ENCODE data around the gene WDR47. TPM values are rescaled to one million over a fixed set of nuclear protein-coding genes. Genes with fewer than 3 reads are reported as not detected.
"Not testable (repeated sequence)": the region's sequence is repeated elsewhere in the genome, so short reads cannot be mapped to it uniquely, and the experiment has no call there.

The WDR47 gene
- total and polyA plus RNA-seq, 7 donors = 5.7 to 19.6 (median 14.2) TPM

- TF ChIP-seq, protein P1, sequence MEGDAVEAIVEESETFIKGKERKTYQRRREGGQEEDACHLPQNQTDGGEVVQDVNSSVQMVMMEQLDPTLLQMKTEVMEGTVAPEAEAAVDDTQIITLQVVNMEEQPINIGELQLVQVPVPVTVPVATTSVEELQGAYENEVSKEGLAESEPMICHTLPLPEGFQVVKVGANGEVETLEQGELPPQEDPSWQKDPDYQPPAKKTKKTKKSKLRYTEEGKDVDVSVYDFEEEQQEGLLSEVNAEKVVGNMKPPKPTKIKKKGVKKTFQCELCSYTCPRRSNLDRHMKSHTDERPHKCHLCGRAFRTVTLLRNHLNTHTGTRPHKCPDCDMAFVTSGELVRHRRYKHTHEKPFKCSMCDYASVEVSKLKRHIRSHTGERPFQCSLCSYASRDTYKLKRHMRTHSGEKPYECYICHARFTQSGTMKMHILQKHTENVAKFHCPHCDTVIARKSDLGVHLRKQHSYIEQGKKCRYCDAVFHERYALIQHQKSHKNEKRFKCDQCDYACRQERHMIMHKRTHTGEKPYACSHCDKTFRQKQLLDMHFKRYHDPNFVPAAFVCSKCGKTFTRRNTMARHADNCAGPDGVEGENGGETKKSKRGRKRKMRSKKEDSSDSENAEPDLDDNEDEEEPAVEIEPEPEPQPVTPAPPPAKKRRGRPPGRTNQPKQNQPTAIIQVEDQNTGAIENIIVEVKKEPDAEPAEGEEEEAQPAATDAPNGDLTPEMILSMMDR (IDR thresholded peaks at IDR 0.05) = no peak
- WGBS, 3 donors = 95 to 98% (median 97%) methylated on average over 2 of the region's 2 CpGs
- H3K4me1 ChIP-seq = no peaks in the 10 kb centered on the region
- DNase-seq (no peak), ATAC-seq (no peak)
- peaks cover 0 to 6% of the 10 kb centered on the region in 2 donors for H3K36me3 ChIP-seq (ENCODE audit: insufficient read depth in 1 of 2, low read depth in 1 of 2)
- H3K4me3 ChIP-seq = no peak overlapping the region
- H3K27me3 ChIP-seq (ENCODE audit: insufficient read depth in 3 of 3, low read length in 2 of 3) = no peaks in the 10 kb centered on the region
- no peak overlapping the region for H3K27ac ChIP-seq
- no peaks in the 10 kb centered on the region for H3K9me3 ChIP-seq
- intact Hi-C loops (cut with DNase I) = no loop called here
These were observed 17.3 kb downstream of the WDR47 start for GRCh38 chr1:109024646-109025045.

- Histone ChIP-seq H3K27me3 (ENCODE audit: insufficient read depth in 3 of 3, low read length in 2 of 3) (no peaks in the 10 kb centered on the region), H3K27ac (no peak overlapping the region), H3K4me3 (no peak overlapping the region), H3K4me1 (no peaks in the 10 kb centered on the region), H3K36me3 (ENCODE audit: insufficient read depth in 1 of 2, low read depth in 1 of 2) (peaks cover 0 to 16% of the 10 kb centered on the region in 2 donors), H3K9me3 (peaks cover 5% of the 10 kb centered on the region)
- 64 to 75% (median 72%) methylated on average over 3 of the region's 3 CpGs for WGBS, 3 donors
- intact Hi-C loops (cut with DNase I) = no loop called here
- TF ChIP-seq, protein P1 (IDR thresholded peaks at IDR 0.05) = no peak
- no peak for DNase-seq
- no peak for ATAC-seq
These were observed 21.1 kb downstream of the WDR47 start for GRCh38 chr1:109020693-109021257.

DNA sequence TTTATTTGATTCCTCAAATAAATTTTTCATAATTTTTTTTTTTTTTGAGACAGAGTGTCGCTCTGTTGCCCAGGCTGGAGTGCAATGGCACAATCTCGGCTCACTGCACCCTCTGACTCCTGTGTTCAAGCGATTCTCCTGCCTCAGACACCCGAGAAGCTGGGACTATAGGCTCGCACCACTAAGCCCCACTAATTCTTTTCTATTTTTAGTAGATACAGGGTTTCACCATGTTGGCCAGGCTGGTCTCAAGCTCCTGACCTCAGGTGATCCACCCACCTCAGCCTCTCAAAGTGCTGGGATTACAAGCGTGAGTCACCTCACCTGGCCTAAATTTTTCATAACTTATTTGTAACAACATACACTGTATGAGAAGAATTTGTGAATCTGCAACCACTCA is 24.2 kb downstream of the WDR47 start:
- H3K27me3 ChIP-seq (ENCODE audit: insufficient read depth in 3 of 3, low read length in 2 of 3); H3K9me3 ChIP-seq; H3K4me1 ChIP-seq; H3K27ac ChIP-seq; intact Hi-C loops (cut with DNase I); H3K4me3 ChIP-seq; DNase-seq: not testable (repeated sequence)
- peak; percentile 60 to 75 (median 67) for ATAC-seq
- 37 to 63% (median 43%) methylated on average over 6 of the region's 6 CpGs for WGBS, 3 donors
- peaks cover 0 to 34% of the 10 kb centered on the region in 2 donors for H3K36me3 ChIP-seq (ENCODE audit: insufficient read depth in 1 of 2, low read depth in 1 of 2)

DNA sequence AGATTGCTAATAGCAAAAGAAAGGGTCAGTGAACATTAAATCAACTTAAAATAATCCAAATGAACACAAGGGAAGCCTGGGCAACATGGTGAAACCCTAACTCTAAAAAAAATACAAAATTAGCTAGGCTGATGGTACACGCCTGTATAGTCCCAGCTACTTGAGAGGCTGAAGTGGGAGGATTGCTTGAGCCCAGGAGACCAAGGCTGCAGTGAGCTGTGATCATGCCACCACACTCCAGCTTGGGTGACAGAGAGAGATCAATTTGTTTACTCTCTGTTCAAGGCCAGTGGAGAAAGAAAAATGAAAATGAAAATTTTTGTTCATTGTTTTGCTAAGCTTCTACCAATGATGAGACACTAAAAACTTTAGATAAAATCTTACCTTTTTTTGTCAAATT is 24.8 kb downstream of the WDR47 start:
- no peak overlapping the region for H3K4me3 ChIP-seq
- H3K27me3 ChIP-seq (ENCODE audit: insufficient read depth in 3 of 3, low read length in 2 of 3) = no peaks in the 10 kb centered on the region
- ATAC-seq = no peak
- DNase-seq = no peak
- TF ChIP-seq, protein P1 (IDR thresholded peaks at IDR 0.05) = no peak
- H3K4me1 ChIP-seq = no peaks in the 10 kb centered on the region
- 96 to 100% (median 98%) methylated on average over 1 of the region's 1 CpG for WGBS, 3 donors
- peaks cover 5% of the 10 kb centered on the region for H3K9me3 ChIP-seq
- H3K27ac ChIP-seq = no peak overlapping the region
- intact Hi-C loops (cut with DNase I) = no loop called here
- peaks cover 0 to 38% of the 10 kb centered on the region in 2 donors for H3K36me3 ChIP-seq (ENCODE audit: insufficient read depth in 1 of 2, low read depth in 1 of 2)

GRCh38 chr1:109011335-109011734 is 30.6 kb downstream of the WDR47 start:
- no peak for ATAC-seq
- no peak overlapping the region for H3K4me3 ChIP-seq
- WGBS, 3 donors = 87 to 92% (median 89%) methylated on average over 7 of the region's 7 CpGs
- no peaks in the 10 kb centered on the region for H3K9me3 ChIP-seq
- no peak overlapping the region for H3K27ac ChIP-seq
- DNase-seq = no peak
- peaks cover 5 to 79% of the 10 kb centered on the region in 2 donors for H3K36me3 ChIP-seq (ENCODE audit: insufficient read depth in 1 of 2, low read depth in 1 of 2)
- no peaks in the 10 kb centered on the region for H3K4me1 ChIP-seq
- TF ChIP-seq, protein P1 (IDR thresholded peaks at IDR 0.05) = no peak
- no peaks in the 10 kb centered on the region for H3K27me3 ChIP-seq (ENCODE audit: insufficient read depth in 3 of 3, low read length in 2 of 3)
- intact Hi-C loops (cut with DNase I) = no loop called here

- H3K36me3 ChIP-seq (ENCODE audit: insufficient read depth in 1 of 2, low read depth in 1 of 2) = peaks cover 2 to 74% of the 10 kb centered on the region in 2 donors
- 96 to 98% (median 97%) methylated on average over 3 of the region's 3 CpGs for WGBS, 3 donors
These were observed 45.3 kb downstream of the WDR47 start for GRCh38 chr1:108996622-108997021.

More at GRCh38 chr1:108996622-108997021, 45.3 kb downstream of the WDR47 start:
- DNase-seq; intact Hi-C loops (cut with DNase I); H3K4me1 ChIP-seq; H3K27ac ChIP-seq; H3K27me3 ChIP-seq (ENCODE audit: insufficient read depth in 3 of 3, low read length in 2 of 3); H3K9me3 ChIP-seq; H3K4me3 ChIP-seq; ATAC-seq: not testable (repeated sequence)
